Transverse colon (tissue), 3 donors: ENCODE data around the gene FCHSD2.

ENCODE experiments used
- CTCF ChIP-seq, 5 experiments: fragments of 200-600 bp in 3 of 5; fragments of 450-650 bp in 2 of 5; sonication (generic) in 3 of 5; IDR thresholded peaks; 1 replicate in 2 of 5; 2 replicates in 3 of 5; pipeline ENCODE4 v1.5.1; 2016 to 2017; ENCODE audit warnings: antibody characterized with exemption in 5 of 5, inconsistent platforms in 3 of 5, mild to moderate bottlenecking in 2 of 5, moderate library complexity in 1 of 5
- POLR2A ChIP-seq: fragments of 450-650 bp; IDR thresholded peaks from one replicate; pipeline ENCODE4 v1.6.1; 2016; ENCODE audit warnings: antibody characterized with exemption, mild to moderate bottlenecking, moderate library complexity

GRCh38 chr11:73074319-73074718 lies 67.8 kb downstream of the FCHSD2 start:
- no peak for TF ChIP-seq CTCF (IDR thresholded peaks at IDR 0.05)
- TF ChIP-seq POLR2A: no peak
